SK-N-SH treated with all-trans-retinoic acid at 6 μM for 48 hours (cell line): ENCODE data around the gene DLG2.

Experiments used
- ATAC-seq: fragments of 200-7000 bp; cut with Tn5 transposase; 3 replicates; pipeline ENCODE4 v1.9.1; 2020; ENCODE audit warnings: mild to moderate bottlenecking, moderate library complexity
- ARNTL ChIP-seq: fragments of 450-650 bp; formaldehyde crosslinking; IDR thresholded peaks from 2 replicates; pipeline ENCODE4 v1.5.0; 2020; ENCODE audit warnings: low read depth, mild to moderate bottlenecking, moderate library complexity, borderline replicate concordance
- BACH2 ChIP-seq: fragments of 250-450 bp; sonication (Bioruptor Pico); IDR thresholded peaks from 2 replicates; pipeline ENCODE4 v1.9.0; 2021; ENCODE audit warnings: mild to moderate bottlenecking, borderline replicate concordance
- CSDC2 ChIP-seq: fragments of 250-450 bp; sonication (Bioruptor Pico); IDR thresholded peaks from 2 replicates; pipeline ENCODE4 v1.5.0; 2020; ENCODE audit warnings: mild to moderate bottlenecking, moderate library complexity
- ESRRG ChIP-seq: fragments of 250-450 bp; sonication (Bioruptor Pico); IDR thresholded peaks from 2 replicates; pipeline ENCODE4 v1.6.1; 2021; ENCODE audit warnings: mild to moderate bottlenecking
- GLIS3 ChIP-seq: fragments of 250-450 bp; sonication (Bioruptor Pico); IDR thresholded peaks from 2 replicates; pipeline ENCODE4 v1.5.0; 2020; ENCODE audit warnings: mild to moderate bottlenecking, moderate library complexity
- ISL1 ChIP-seq: fragments of 250-450 bp; sonication (Bioruptor Pico); IDR thresholded peaks from 2 replicates; pipeline ENCODE4 v2.1.2; 2022; ENCODE audit warnings: mild to moderate bottlenecking, moderate library complexity
- OSR1 ChIP-seq: fragments of 250-450 bp; sonication (Bioruptor Pico); IDR thresholded peaks from 2 replicates; pipeline ENCODE4 v1.8.0; 2022; ENCODE audit warnings: moderate library complexity, mild to moderate bottlenecking, inconsistent platforms
- PPARA ChIP-seq: fragments of 250-450 bp; sonication (Bioruptor Pico); IDR thresholded peaks from 2 replicates; pipeline ENCODE4 v1.5.0; 2020; ENCODE audit warnings: mild to moderate bottlenecking, borderline replicate concordance
- RARB ChIP-seq: fragments of 250-450 bp; sonication (Bioruptor Pico); IDR thresholded peaks from 2 replicates; pipeline ENCODE4 v1.8.0; 2021; ENCODE audit warnings: mild to moderate bottlenecking, moderate library complexity
- SNAI2 ChIP-seq: fragments of 250-450 bp; sonication (Bioruptor Pico); IDR thresholded peaks from 2 replicates; pipeline ENCODE4 v1.5.0; 2020; ENCODE audit warnings: mild to moderate bottlenecking, moderate library complexity
- TCF4 ChIP-seq: fragments of 250-450 bp; sonication (Bioruptor Pico); IDR thresholded peaks from 2 replicates; pipeline ENCODE4 v1.8.0; 2021; ENCODE audit warnings: mild to moderate bottlenecking, moderate library complexity, borderline replicate concordance
- TOX ChIP-seq: fragments of 250-450 bp; sonication (Bioruptor Pico); IDR thresholded peaks from 2 replicates; pipeline ENCODE4 v1.8.0; 2021; ENCODE audit warnings: mild to moderate bottlenecking, moderate library complexity, borderline replicate concordance
- ZC3H10 ChIP-seq: fragments of 250-450 bp; sonication (Bioruptor Pico); IDR thresholded peaks from 2 replicates; pipeline ENCODE4 v1.5.1; 2021; ENCODE audit warnings: mild to moderate bottlenecking, moderate library complexity
- ZFP3 ChIP-seq: fragments of 250-450 bp; sonication (Bioruptor Pico); IDR thresholded peaks from 2 replicates; pipeline ENCODE4 v1.5.0; 2020; ENCODE audit warnings: mild to moderate bottlenecking, moderate library complexity
- ZNF565 ChIP-seq: fragments of 450-650 bp; formaldehyde crosslinking; conservative IDR thresholded peaks from 2 replicates; pipeline ENCODE4 v1.5.0; 2020; ENCODE audit warnings: low read depth, mild to moderate bottlenecking, moderate library complexity
- ZNF70 ChIP-seq: fragments of 450-650 bp; formaldehyde crosslinking; IDR thresholded peaks from 2 replicates; pipeline ENCODE4 v1.5.0; 2020; ENCODE audit warnings: mild to moderate bottlenecking, moderate library complexity
- ZNF8 ChIP-seq: fragments of 450-650 bp; formaldehyde crosslinking; IDR thresholded peaks from 2 replicates; pipeline ENCODE4 v1.5.0; 2020; ENCODE audit warnings: mild to moderate bottlenecking, moderate library complexity
- TF ChIP-seq, protein P1 (sequence below): fragments of 250-450 bp; sonication (Bioruptor Pico); IDR thresholded peaks from 2 replicates; pipeline ENCODE4 v1.5.1; 2021; ENCODE audit warnings: mild to moderate bottlenecking, moderate library complexity
- TF ChIP-seq, protein P2 (sequence below): fragments of 250-450 bp; sonication (Bioruptor Pico); IDR thresholded peaks from 2 replicates; pipeline ENCODE4 v1.8.0; 2020; ENCODE audit warnings: mild to moderate bottlenecking, moderate library complexity, borderline replicate concordance
- TF ChIP-seq, protein P3 (sequence below): fragments of 250-450 bp; sonication (Bioruptor Pico); IDR thresholded peaks from 2 replicates; pipeline ENCODE4 v1.5.1; 2020; ENCODE audit warnings: low read depth, mild to moderate bottlenecking, moderate library complexity

The DLG2 gene

DNA sequence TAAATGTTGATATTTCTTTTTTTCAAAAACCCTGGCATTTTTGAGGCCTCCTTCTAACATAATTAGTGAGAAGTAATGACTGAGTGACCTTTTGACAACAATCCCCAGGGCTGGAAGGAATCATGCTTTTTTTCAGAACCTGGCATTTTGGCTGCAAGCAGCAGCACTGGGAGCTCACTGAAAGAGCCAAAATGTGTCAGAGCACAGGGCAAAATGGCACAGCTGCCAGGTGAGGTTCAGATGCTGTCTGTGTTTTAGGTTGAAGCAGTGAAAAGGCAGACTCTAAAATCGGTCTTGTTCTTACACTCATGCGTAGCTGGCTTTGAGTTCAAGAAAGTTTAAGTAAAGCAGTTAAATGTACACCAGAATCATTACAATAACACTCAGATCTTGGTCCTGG lies 1063.8 kb downstream of the DLG2 start:
- TF ChIP-seq CSDC2 (CRISPR knock-in tag) (no peak), ZNF565 (CRISPR knock-in tag) (no peak), ZNF70 (CRISPR knock-in tag) (no peak), BACH2 (no peak), SNAI2 (no peak), OSR1 (CRISPR knock-in tag) (no peak), ZC3H10 (CRISPR knock-in tag) (no peak), RARB (no peak), TOX (no peak)
- TF ChIP-seq, all 23 proteins: peak for 0
- ATAC-seq, result no peak

DNA sequence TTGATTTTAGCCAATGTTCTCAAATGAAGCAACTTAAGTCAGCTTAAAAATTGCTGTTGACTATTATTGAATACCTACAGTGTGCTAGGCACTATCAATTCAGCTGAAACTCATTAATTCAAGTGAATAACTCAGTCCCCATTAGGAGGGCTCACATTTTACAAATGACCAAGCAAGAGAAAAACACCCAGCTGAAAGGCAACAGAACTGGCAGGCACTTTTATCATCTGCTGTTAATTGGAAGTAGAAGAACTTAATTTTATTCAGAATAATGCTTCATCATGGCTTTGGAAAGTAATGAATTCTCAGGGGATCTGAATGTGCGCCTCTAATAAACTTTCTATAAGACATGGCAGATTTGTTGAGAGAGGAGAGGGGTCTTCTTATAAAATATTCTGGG lies 1066.9 kb downstream of the DLG2 start:
- ATAC-seq, result no peak

DNA sequence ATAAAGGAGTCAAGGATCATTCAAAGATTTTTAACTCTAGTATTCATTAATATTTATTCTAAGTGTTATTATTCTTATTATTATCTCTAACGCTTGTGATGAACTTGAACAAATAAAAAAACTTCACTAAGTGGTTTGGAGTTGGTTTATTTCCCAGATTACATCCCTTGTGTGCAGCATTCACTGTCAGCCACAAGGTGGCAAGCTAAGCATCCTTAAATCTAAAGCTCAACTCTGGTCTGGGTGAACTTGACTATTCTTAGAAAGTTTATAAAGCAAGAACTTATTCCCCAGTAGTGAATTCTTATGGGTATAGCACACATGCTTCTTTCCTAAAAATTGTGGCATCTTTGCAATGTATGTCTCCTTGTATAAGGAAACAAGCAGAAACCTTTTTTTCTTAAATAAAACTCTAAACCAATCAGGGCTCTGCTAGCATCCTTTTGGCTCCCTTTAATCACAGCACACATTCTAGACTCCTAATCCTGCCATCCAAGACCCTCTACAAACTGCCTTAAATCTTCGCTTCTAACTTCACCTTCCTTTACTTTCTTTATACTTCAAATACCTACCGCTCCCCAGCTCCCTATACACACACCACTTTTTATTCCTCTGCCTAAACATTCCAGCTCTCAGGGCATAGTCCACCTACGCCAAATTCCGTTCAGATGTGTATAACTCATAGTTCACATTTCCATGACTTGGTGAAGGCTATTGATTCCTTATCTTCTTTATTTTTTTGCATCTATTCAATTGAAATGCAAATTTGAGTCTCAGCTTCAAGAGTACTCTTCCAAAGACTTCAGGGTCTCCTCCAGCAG lies 1068.8 kb downstream of the DLG2 start:
- TF ChIP-seq ZFP3 (CRISPR knock-in tag) (no peak), PPARA (no peak), RARB (no peak), ESRRG (CRISPR knock-in tag) (no peak), SNAI2 (no peak), ZNF70 (CRISPR knock-in tag) (no peak), ARNTL (CRISPR knock-in tag) (no peak), BACH2 (no peak), CSDC2 (CRISPR knock-in tag) (no peak), ZC3H10 (CRISPR knock-in tag) (no peak)
- TF ChIP-seq, protein P1, sequence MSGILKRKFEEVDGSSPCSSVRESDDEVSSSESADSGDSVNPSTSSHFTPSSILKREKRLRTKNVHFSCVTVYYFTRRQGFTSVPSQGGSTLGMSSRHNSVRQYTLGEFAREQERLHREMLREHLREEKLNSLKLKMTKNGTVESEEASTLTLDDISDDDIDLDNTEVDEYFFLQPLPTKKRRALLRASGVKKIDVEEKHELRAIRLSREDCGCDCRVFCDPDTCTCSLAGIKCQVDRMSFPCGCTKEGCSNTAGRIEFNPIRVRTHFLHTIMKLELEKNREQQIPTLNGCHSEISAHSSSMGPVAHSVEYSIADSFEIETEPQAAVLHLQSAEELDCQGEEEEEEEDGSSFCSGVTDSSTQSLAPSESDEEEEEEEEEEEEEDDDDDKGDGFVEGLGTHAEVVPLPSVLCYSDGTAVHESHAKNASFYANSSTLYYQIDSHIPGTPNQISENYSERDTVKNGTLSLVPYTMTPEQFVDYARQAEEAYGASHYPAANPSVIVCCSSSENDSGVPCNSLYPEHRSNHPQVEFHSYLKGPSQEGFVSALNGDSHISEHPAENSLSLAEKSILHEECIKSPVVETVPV (CRISPR knock-in tag), result no peak
- TF ChIP-seq, protein P2, sequence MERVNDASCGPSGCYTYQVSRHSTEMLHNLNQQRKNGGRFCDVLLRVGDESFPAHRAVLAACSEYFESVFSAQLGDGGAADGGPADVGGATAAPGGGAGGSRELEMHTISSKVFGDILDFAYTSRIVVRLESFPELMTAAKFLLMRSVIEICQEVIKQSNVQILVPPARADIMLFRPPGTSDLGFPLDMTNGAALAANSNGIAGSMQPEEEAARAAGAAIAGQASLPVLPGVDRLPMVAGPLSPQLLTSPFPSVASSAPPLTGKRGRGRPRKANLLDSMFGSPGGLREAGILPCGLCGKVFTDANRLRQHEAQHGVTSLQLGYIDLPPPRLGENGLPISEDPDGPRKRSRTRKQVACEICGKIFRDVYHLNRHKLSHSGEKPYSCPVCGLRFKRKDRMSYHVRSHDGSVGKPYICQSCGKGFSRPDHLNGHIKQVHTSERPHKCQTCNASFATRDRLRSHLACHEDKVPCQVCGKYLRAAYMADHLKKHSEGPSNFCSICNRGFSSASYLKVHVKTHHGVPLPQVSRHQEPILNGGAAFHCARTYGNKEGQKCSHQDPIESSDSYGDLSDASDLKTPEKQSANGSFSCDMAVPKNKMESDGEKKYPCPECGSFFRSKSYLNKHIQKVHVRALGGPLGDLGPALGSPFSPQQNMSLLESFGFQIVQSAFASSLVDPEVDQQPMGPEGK (CRISPR knock-in tag), result no peak
- TF ChIP-seq, protein P3, sequence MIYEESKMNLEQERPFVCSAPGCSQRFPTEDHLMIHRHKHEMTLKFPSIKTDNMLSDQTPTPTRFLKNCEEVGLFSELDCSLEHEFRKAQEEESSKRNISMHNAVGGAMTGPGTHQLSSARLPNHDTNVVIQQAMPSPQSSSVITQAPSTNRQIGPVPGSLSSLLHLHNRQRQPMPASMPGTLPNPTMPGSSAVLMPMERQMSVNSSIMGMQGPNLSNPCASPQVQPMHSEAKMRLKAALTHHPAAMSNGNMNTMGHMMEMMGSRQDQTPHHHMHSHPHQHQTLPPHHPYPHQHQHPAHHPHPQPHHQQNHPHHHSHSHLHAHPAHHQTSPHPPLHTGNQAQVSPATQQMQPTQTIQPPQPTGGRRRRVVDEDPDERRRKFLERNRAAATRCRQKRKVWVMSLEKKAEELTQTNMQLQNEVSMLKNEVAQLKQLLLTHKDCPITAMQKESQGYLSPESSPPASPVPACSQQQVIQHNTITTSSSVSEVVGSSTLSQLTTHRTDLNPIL (CRISPR knock-in tag), result no peak
- peak; percentile 95 for ATAC-seq

More for the DNA sequence above, 1066.9 kb downstream of the DLG2 start:
- no peak for TF ChIP-seq ZC3H10 (CRISPR knock-in tag)
- TF ChIP-seq ISL1 (CRISPR knock-in tag), result no peak
- TF ChIP-seq ESRRG (CRISPR knock-in tag), result no peak
- no peak for TF ChIP-seq ZNF8 (CRISPR knock-in tag)
- TF ChIP-seq, protein P2 (CRISPR knock-in tag), result no peak
- TF ChIP-seq PPARA, result no peak
- TF ChIP-seq ZNF565 (CRISPR knock-in tag), result no peak
- no peak for TF ChIP-seq TCF4 (CRISPR knock-in tag)
- TF ChIP-seq GLIS3, result no peak
- TF ChIP-seq OSR1 (CRISPR knock-in tag), result no peak
- TF ChIP-seq, all 23 proteins: peak for 0

DNA sequence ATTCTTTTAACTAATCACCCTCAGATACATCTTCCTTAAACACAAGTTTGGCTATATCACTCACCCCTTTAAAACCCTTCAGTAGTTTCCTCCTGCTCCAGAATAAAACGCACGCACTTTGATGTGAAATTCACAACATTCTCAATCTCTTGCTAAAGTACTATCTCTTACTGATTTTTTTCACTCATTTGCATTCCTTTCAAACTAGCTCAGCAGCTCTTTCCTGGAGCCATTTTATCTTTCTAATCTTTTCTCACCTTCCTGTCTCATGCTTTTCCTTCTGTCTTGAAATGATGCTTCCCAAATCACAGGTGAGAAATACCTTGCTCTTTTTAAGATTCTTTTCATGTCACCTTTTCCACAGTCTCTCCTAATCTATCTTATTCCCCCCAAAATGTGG lies 1074.4 kb downstream of the DLG2 start:
- TF ChIP-seq ZNF565 (CRISPR knock-in tag) (no peak), PPARA (no peak)
- peak; percentile 36; the same call in 2 of the 3 replicates for ATAC-seq

DNA sequence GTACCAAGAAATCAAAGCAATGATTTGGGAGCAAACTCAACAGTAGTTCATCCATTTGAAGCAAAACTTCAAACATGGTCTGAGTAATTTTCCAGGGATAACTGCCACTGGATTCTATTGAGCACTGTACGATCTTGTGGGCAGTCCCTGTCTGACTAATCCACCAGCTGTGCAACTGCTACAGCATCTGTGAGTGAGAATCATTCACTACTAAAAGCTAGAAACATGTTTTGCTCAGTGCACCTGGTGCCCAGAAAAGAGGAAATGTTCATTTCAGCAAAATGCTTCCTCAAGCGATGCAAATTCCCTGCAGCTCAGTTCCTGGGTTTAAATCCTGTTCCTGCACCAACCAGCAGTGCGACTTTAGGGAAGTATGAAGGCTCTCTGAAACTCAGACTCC lies 1077.9 kb downstream of the DLG2 start:
- ATAC-seq, result no peak
- TF ChIP-seq, protein P1 (CRISPR knock-in tag), result no peak
- no peak for TF ChIP-seq ZC3H10 (CRISPR knock-in tag)
